ENCODE measurements around the gene RNLS.
"Not testable (repeated sequence)": the region's sequence is repeated elsewhere in the genome, so short reads cannot be mapped to it uniquely, and the experiment has no call there.

Gene RNLS

DNA sequence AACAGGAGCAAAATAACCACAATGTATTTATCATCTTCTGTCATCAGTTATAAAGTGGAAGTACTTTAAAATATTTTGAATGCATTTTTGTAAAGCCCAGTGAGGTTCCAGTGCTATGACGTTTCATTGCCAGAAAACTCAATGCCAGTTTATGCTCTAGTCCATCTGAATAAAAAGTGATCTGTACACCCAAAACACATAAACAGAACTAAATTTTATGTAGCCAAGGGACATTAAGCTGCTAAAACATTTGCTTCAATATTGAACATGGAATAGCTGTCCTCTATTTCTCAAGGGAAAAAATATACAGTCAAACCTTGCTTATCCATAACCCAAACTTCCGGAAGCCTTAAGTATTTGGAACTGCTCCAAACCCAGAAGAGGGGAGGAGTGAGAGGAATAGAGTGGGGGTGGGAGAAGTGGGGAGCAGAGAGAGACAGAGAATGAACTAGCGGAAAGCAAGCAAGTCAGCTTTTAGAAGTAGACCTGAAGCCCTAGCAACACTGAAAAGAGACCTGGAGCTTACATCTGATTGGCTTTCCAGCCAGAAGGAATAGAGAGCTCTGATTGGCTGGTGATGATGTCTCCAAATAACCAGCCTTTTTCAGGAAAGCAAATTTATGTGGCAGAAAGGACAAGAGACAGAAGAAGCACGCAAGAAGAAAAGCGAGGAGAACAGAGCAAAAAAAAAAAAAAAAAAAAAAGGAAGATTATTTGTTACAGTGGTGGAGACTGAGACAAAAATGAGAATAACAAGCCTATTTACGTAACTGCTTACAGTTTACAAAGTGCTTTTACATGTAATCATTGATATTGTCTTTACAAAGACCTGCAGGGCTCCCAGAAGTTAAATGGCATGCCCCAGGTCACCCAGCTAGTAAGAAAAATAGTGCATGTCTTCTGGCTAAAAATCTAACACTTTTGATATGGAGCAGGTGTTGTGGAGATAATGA, 196.0 kb downstream of the RNLS start:
- DNase-seq (ENCODE audit: low spot score) = no peak

DNA sequence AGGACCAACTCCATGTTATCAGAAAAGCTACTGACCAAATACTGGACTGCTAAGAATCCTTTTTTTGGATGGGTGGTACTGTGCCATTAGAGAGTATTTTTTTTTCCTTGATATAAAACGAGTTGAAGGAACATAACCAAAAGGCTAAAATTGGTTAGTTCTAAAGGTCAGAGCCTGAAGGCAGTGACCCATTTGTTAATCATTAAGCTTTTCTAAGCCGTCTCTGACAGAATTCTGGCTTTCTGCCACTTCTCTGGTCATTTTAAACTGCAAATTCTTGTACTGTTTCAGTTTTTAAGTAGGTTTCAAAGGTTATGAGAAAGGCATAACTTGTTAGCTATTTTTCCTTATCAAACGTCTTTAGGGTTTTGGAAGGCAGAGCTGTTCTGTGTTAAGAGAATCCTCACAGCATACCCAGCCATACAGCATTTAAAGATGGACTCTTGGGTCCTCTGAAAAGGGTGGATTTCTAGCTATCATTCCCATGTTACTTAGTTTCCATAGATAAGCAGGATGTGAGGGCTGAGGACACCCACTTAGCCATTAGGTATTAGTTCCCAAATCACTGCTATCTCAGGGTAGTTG, 196.8 kb downstream of the RNLS start:
- DNase-seq (ENCODE audit: low spot score) = no peak

DNA sequence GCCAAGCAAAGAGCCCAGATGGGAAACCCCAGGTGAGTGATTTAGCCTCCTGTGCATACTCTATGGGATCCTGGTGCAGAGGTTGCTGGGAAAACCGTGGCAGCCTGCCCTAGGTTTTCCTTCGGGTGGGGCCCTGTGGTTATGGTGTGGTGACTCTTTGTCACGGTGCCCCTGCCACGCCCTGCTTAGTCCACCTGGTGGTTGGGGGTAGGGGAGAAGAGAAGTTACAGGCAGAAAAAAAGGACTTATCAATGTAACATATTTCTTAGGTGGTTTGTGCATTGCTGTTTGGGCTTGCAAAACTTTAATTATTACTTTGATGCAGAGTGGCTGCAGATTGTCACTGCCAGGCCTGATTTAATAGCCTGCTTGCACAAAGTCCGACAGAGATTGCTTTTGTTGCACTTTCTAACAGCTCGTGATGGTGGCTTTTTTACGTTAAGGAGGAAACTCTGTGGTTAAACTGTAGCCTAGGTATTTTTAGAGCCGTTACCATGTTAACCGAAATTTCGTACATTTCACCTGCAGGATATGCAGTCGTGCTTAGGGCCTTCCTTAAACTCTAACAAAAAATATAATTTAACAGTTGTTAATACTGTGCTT, 197.4 kb downstream of the RNLS start:
- DNase-seq (ENCODE audit: low spot score) = no peak

DNA sequence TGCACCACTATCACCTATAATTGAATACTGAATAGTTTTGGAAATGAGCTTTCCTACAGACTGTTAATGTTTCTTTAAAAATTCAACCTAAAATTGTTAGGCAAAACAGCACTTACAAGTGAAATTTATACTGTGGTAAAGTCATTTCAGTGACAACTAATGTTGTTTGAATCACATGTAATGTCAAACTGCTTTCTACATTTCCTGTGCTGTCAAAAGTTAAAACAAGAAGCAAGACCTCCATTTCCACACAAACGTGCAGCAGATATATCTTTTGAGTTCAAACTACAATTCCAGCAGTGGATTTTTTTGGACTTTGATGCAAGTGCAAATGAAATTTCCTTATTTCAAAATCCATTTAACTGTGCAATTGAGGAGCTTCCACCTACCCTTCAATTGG, 199.8 kb downstream of the RNLS start:
- DNase-seq (ENCODE audit: low spot score) = no peak

DNA sequence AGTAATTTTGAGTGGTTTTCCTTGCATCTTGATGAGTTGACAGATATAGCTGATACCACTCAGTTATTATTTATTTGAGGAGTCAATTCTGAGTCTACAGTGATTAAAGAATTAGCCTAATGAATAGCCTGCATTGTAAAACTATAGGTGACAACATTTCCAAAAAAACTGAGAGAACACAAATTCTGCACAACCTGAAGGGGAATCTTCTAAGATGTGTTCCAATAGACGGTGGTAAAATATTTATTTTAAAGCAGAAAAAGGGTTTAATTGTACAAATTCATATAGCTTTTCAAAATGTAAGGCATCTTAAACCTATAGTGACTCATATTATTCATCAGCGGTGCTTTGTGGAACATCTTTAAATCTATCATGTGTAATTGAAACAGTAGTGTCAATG, 200.4 kb downstream of the RNLS start:
- DNase-seq (ENCODE audit: low spot score) = no peak

DNA sequence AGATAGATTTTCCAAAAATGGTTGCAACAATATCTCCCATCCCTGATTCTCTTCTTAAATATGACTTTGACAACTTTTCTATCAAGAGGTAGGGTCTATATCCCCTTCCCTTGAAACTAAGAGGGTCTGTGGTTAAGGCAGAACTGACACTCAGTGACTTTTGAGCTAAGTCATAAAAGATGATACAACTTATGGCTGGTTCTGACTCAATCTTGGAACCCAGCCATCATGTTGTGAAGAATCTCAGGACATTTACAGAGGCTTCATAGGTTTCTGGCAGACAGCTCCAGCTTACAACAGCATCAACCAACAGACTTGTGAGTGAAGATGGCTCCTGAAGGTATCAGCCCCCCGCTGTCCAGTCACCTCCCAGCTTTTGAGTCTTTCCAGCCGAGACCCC, 203.5 kb downstream of the RNLS start:
- no peak for DNase-seq (ENCODE audit: low spot score)

DNA sequence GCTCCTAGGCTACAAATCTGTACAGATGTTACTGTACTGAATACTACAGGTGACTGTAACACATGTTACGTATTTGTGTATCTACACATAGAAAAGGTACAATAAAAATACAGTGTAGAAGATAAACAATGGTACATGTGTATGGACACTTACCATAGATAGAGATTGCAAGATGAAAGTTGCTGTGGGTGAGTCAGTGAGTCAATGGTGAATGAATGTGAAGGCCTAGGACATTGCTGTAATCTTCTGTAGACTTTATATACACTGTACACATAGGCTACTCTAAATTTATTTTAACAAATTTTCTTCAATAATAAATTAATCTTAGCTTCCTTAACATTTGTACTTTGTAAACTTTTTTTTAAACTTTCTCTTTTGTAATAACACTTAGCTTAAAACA, 205.6 kb downstream of the RNLS start:
- DNase-seq (ENCODE audit: low spot score) = no peak

DNA sequence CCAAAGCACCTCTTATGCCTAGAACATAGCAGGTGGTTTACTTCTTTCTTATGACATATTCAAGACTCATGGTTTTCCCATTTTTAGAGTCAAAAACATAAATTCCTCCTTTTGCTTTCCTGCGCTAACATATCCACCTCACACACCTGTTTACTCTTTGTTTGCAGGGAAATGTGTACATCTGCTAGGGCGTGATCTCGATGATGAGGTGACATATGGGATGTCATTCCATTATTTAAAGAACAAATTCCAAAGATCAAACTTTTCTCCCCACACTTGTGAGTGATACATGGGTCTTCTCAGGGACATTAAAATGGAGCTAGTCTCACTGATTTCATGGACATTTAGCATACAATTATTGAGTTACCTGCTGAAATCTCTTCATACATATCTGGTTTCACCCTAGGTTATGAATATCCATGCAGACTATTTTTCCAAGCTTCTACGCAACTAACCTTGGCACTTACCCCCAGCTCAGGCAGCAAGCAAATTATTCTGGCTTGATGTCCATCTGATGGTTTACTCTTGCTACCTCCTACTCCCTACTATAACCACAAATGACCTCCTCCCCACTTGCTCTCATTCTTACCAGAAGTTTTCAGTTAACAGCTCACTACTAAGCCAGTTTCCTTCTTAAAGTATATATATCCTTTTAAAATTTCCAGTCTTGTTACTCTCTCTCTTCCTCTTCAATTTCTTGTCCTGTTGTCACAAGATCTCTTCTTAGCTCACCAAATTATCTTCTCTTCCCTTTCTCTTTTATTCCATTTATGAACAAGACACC, 208.5 kb downstream of the RNLS start:
- DNase-seq (ENCODE audit: low spot score) = no peak

DNA sequence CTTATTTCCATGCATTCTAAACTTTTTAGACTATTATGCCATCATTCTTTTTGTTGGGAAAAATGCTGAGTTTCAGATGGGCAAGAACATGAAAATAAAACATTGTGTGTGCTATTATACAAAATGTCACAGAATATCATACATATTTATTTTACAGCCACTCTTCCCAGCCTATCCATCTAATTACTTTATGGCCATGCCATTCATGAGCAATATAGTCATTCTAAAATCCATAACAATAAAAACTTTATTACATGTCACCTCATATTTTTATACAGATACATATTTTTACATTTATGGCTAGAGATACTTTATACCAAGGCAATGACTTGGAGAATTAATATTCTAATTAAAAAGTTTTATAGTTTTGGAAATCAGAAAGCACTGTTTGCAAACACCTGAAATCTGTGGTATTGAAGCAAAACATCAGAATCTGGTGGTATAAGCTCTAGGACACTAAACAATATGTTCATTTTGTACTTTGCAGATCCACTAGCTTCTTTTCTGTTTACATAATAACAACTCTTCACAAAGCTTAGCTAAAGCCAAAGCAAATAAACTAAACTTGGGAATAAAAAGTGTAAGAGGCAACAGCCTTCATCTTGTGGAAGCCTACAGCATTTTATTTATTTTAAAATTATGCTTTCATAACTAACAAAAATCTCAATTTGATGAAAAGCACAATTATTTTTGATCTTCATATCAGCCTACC, 210.1 kb downstream of the RNLS start:
- no peak for DNase-seq (ENCODE audit: low spot score)

DNA sequence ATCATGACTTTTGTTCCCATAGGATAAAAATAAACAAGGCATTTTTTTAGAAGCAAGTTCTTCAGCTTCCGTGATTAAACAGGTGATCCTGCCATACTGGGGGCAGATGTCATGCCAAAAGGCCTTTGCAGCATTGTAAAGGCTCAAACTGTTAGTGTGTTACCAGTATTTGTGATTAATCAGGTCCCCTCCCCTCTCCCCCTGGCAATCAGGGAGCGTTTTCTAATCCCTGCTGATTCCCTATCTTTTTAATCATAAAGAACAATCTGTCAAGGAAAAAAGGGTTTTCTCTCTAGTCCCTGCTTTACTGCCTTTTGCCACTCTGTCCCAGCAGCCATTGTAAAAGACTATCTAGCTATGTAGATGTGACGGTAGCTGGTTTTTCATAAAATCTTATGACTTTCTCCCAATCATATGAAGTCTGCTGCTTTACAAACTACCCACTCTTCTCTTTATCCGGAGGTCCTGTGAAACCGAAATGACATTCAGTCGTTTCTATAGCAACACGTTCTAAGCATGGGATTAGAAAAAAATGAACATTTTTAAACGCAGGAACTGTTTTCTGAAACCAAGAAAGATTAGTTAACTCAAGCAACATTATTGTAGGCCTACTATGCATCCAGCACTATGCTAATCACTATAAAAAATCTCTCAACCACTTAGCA, 210.9 kb downstream of the RNLS start:
- no peak for DNase-seq (ENCODE audit: low spot score)

DNA sequence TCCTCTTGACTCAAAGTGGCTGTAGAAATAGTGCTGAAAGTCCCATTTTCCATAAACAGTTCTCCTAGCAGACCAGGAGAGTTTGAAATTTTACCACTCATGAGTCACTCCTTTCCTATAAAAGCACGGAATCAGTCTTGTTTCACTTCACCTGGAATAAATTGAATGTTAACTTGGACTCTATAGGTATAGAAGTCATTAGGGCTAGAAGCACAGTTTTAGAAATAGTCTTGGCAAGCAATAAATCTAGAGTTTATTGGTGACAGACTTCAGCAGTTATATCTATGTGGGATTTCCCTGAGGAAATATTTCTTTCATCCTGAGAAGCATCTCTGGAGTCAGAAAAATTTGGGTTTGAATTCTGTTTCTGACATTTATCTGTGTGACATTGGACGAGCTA, 212.4 kb downstream of the RNLS start:
- no peak for DNase-seq (ENCODE audit: low spot score)

DNA sequence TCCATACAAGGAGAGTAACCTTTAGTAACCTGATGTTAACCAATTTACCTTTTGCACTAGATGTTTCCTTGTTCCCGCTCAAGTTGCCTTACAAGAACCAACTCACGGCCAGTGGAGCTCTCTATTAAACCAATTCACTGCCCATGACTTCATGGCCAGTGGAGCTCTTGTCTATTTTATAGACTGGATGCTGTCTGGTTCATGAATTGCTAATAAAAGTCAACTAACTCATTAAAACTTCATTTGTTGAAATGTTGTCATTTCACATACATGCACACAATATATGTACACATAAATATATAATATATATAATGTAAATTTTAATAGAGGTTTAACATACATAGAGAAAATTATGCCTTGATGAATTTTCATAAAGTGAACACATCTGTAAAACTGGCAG, 216.3 kb downstream of the RNLS start:
- DNase-seq (ENCODE audit: low spot score) = no peak

DNA sequence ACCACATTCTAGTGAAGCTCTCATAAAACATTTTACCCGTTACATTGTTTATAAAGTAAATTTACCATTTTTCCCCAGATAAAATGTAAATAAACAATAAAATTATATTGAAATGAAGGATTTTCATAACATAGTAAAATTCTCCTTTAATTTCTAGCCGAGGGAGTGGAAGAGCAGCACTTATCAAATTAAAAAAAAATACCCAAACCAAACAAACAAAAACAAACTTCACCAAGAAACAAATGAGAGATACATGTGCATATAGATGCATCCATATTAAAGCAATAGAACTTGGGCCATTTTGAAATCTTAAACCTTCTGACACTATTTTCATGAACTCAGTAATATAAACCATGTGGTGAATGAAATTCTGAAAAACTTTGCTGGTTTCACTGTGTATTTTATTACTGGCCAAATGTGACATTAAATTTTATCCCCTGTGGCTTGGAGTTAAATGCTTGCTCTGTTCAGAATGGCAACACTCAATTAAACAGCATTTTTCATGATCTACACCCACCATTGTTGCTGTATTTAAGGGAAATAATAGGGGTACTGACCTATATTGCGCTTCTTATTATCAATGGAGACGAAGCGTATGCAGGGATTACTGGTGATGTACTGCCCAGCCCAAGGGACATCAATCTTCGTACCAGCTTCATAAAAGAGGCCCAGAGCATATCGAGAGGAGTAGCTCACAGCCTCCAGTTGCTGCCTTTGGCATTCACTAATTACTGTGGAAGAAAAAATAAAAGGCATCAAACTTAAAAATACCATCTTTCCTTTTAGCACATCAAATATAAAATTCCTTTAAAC, 220.9 kb downstream of the RNLS start:
- no peak for DNase-seq (ENCODE audit: low spot score)

DNA sequence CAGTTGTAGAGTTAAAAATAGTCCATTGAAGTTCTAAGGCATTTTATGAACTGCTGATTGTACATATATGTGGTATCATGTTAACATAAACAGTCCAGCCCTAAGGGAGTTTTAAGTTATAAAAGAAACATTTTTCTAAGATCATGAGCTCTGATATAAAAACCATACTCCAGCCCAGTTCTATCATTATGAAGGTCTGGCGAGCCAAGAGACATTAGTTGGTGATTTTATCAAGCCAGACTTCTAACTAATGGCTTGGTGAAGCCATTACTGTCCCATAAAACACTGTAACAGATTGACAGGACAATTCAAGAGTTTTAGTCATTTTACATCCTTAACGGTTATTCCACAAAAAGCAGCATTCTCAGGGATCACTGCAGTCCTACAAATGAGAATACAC, 221.6 kb downstream of the RNLS start:
- DNase-seq (ENCODE audit: low spot score) = no peak

DNA sequence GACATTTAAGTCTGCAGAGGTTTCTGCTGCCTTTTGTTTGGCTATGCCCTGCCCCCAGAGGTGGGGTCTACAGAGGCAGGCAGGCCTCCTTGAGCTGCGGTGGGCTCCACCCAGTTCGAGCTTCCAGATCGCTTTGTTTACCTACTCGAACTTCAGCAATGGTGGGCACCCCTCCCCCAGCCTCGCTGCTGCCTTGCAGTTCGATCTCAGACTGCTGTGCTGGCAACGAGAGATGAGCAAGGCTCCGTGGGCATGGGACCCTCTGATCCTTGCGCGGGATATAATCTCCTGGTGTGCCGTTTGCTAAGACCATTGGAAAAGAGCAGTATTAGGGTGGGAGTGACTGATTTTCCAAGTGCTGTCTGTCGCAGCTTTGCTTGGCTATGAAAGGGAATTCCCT, 227.4 kb downstream of the RNLS start:
- DNase-seq (ENCODE audit: low spot score) = not testable (repeated sequence)

DNA sequence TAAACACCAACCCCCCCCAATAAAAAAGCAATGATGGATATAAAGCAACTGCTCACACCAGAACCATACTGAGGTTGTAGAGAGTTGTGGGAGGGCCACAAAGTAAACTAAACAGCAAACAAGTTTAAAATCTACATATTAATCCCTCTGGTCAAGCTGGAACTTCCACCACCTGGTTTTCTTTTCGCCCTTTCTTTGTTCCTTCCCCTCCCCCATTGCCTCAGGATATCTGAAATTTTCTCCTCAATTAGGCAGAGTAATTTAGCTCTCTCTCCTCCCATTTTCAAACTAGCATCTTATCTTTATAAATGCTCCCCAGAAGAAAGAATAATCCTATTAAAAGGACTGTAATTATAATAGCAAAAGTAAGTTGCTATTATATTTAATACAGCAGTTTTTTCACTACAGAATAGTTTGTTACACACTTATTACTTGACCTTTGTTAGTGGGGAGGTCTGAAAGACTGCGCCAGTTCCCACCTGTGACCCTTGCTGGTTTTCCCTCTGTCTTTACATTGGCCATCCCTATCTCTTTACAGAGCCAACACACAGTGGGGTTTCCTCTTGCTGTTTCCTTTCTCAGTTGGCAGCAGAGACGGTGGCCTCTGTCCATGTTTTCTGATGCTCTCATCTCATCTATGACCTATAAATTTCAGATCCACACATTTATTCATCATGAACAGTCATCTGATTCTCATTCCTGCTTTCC, 235.4 kb downstream of the RNLS start:
- no peak for DNase-seq (ENCODE audit: low spot score)

DNA sequence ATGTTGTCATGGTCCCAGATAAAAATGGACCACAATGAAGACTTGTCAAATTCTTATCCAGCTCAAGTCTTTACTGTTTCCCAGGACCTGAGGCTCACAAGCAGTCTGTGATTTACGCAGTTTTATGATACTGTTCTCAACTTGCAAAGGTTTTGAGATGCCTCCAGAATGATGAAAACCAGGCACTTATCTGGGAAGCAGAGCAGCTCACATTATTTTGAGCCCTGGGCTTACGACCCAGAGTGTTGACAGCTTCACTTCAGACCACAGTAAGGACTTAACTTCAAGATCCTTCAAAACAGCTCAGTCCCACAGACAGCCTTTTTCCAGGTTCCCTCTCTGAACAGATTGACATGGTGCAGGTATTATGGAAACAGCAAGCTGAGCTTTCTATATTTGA, 236.1 kb downstream of the RNLS start:
- DNase-seq (ENCODE audit: low spot score) = no peak

DNA sequence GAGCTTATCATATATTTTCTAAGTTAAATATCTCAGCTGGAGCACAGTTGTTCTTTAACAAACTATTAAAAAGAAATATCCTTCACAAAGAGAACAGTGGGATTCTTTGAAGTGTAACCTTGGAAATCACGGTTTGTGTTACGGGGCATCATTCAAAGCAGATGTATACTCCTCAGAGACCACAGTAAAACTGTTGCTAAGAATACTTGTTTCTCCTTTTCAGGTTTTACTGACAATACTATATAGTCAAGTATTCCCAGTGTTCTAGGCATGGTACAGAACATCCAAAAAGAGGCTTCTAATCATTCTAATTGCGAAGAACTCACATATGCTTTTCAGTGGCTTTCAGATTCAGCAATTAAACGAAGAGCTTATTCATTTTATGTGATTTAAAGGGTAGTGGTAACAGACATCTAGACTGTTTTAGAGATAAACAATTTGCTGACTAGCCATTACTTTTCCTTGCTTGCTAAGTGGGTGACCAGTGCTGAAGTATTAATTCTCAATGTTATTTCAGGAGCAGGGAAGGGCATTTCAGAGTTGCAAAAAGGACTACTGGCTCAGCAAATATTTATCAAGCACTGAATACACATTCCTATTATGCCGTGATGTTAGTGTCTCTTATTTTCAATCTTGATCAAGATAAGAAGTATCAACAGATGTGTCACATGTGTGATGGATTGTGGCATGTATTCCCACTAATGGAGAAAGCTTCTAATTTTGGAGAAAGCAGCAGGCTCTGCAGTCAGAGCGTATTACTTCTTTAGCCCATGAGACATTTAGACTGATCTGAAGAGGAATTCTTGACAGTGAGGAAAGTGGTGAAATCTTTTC, 236.8 kb downstream of the RNLS start:
- no peak for DNase-seq (ENCODE audit: low spot score)

Data from hematopoietic multipotent progenitor cell treated with erythropoietin and hydrocortisone succinate and interleukin-3 and kit ligand, for 17 days (in vitro differentiated cells).